ENCODE measurements around the gene LIPA.

Gene LIPA

GRCh38 chr10:89242840-89243568 is 8.6 kb downstream of the LIPA start:
- Histone ChIP-seq H3K27me3 (ENCODE audit: insufficient read depth, low read length) (no peaks in the 10 kb centered on the region), H3K4me3 (ENCODE audit: low read length) (no peak overlapping the region), H3K9me3 (ENCODE audit: low read length) (no peaks in the 10 kb centered on the region), H2AFZ (ENCODE audit: low read depth, low read length) (no peak overlapping the region), H3K36me3 (ENCODE audit: insufficient read depth, low read length) (no peaks in the 10 kb centered on the region), H3K4me1 (ENCODE audit: insufficient read depth, low read length) (peaks cover 3% of the 10 kb centered on the region)

GRCh38 chr10:89242345-89242684 is 9.3 kb downstream of the LIPA start:
- Histone ChIP-seq H3K4me3 (ENCODE audit: low read length) (no peak overlapping the region), H3K36me3 (ENCODE audit: insufficient read depth, low read length) (no peaks in the 10 kb centered on the region), H3K9me3 (ENCODE audit: low read length) (no peaks in the 10 kb centered on the region), H3K27me3 (ENCODE audit: insufficient read depth, low read length) (no peaks in the 10 kb centered on the region), H3K4me1 (ENCODE audit: insufficient read depth, low read length) (peaks cover 3% of the 10 kb centered on the region), H2AFZ (ENCODE audit: low read depth, low read length) (no peak overlapping the region)

- Histone ChIP-seq H3K9me3 (ENCODE audit: low read length) (no peaks in the 10 kb centered on the region), H2AFZ (ENCODE audit: low read depth, low read length) (no peak overlapping the region), H3K27me3 (ENCODE audit: insufficient read depth, low read length) (no peaks in the 10 kb centered on the region)
Observed at GRCh38 chr10:89241486-89242344, 9.9 kb downstream of the LIPA start.

DNA sequence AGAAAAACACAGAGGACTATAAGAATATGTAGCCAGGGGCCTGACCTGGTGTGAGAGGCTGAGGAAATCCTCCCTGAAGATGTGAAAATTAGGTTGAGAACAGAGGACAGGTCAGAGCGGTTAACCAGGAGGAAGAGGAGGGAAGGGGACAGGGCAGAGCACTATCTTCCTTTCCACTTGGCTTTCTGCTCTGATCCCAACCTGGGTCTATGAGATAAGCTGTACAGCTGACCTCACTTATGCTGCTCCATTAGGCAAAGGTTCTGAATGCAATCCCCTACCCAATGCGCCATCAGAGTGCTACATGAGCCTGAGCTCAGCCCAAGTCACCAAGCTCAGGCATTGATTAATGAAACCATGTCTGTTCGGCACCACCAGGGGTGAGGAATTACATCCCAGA is 10.5 kb downstream of the LIPA start:
- Histone ChIP-seq H3K9me3 (ENCODE audit: low read length) (no peaks in the 10 kb centered on the region), H3K36me3 (ENCODE audit: insufficient read depth, low read length) (no peaks in the 10 kb centered on the region), H3K4me1 (ENCODE audit: insufficient read depth, low read length) (peaks cover 3% of the 10 kb centered on the region), H3K4me3 (ENCODE audit: low read length) (no peak overlapping the region), H2AFZ (ENCODE audit: low read depth, low read length) (no peak overlapping the region), H3K27me3 (ENCODE audit: insufficient read depth, low read length) (no peaks in the 10 kb centered on the region)

More at GRCh38 chr10:89241486-89242344, 9.9 kb downstream of the LIPA start:
- no peaks in the 10 kb centered on the region for H3K36me3 ChIP-seq (ENCODE audit: insufficient read depth, low read length)
- H3K4me1 ChIP-seq (ENCODE audit: insufficient read depth, low read length): peaks cover 3% of the 10 kb centered on the region
- H3K4me3 ChIP-seq (ENCODE audit: low read length): no peak overlapping the region

GRCh38 chr10:89240519-89240918 is 11.1 kb downstream of the LIPA start:
- Histone ChIP-seq H2AFZ (ENCODE audit: low read depth, low read length) (no peak overlapping the region), H3K36me3 (ENCODE audit: insufficient read depth, low read length) (no peaks in the 10 kb centered on the region)

DNA sequence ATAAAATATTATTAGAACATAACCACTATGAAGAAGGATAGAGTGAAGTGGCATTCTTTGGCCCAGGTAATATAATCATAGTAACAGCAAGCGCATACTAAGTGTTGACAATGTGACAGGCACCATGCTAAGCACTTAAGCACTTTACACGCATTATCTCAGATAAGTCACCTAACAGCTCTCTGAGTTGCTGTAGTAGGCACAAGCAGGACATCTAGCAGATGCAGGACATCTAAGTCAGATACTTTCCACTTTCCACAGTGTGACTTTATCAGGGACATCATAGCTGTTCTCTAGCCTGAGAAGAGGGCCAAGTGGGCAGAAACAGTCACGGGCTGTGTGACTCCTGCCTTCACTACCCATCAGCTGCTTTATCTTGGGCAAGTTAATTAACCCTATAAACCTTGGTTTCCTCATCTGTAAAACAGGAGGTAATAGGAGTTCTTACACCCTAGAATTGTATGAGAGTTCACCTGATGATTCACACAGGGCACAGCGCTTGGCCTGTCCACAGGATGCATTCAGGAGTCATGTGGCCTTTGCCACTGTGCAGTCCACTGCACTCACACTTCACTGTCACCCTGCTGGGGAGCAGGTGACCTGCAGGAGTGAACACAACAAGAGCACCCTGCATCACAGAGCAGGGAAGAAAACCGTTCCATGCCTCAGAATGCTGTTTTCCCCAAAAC is 12.5 kb downstream of the LIPA start:
- no peaks in the 10 kb centered on the region for H3K27me3 ChIP-seq (ENCODE audit: insufficient read depth, low read length)
- no peaks in the 10 kb centered on the region for H3K9me3 ChIP-seq (ENCODE audit: low read length)
- H3K4me1 ChIP-seq (ENCODE audit: insufficient read depth, low read length): peaks cover 3% of the 10 kb centered on the region
- no peak overlapping the region for H3K4me3 ChIP-seq (ENCODE audit: low read length)
- no peaks in the 10 kb centered on the region for H3K36me3 ChIP-seq (ENCODE audit: insufficient read depth, low read length)
- no peak overlapping the region for H2AFZ ChIP-seq (ENCODE audit: low read depth, low read length)

More at GRCh38 chr10:89240519-89240918, 11.1 kb downstream of the LIPA start:
- Histone ChIP-seq H3K27me3 (ENCODE audit: insufficient read depth, low read length) (no peaks in the 10 kb centered on the region), H3K4me3 (ENCODE audit: low read length) (no peak overlapping the region), H3K4me1 (ENCODE audit: insufficient read depth, low read length) (peaks cover 3% of the 10 kb centered on the region), H3K9me3 (ENCODE audit: low read length) (no peaks in the 10 kb centered on the region)

DNA sequence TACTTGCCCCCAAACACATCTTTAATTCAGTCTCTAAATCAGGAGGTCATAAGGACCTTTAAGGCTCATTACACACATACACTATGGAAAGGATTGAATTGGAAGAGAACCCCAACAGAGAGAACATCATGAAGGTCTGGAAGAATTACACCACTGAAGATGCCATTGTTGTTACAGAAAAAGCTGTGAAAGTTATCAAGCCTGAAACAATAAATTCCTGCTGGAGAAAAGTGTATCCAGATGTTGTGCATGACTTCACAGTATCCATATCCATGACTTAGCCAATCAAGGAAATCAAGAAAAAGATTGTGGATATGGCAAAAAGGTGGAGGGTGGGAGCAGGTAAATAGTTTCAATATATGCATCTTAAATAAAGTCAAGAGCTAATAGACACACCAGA is 13.7 kb downstream of the LIPA start:
- Histone ChIP-seq H2AFZ (ENCODE audit: low read depth, low read length) (no peak overlapping the region), H3K36me3 (ENCODE audit: insufficient read depth, low read length) (no peaks in the 10 kb centered on the region), H3K9me3 (ENCODE audit: low read length) (no peaks in the 10 kb centered on the region), H3K27me3 (ENCODE audit: insufficient read depth, low read length) (no peaks in the 10 kb centered on the region), H3K4me3 (ENCODE audit: low read length) (no peak overlapping the region), H3K4me1 (ENCODE audit: insufficient read depth, low read length) (peaks cover 3% of the 10 kb centered on the region)

DNA sequence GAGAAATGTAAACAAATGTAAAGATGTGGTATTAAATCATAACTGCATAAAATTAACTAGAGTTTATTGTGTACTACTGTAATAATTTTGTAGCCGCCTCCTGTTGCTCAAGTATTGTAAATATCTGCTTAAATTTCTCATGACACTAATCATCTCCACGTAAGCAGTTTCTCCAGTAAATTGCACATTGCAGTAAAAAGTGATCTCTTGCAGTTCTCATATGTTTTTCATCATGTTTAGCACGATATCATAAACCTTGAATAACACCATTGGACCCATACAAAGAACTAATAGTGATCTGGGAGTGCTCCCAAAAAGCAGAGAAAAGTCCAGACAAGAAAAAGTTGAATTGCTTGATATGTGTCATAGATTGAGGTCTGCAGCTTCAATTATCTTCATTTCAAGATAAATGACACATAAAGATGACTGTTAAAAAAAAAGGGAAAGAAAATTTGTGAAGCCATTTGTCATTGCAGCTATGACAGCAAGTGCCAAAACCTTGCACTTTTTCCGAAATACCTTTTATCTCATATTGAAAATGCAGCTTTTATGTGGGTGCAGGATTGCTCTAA is 15.3 kb downstream of the LIPA start:
- Histone ChIP-seq H3K27me3 (ENCODE audit: insufficient read depth, low read length) (no peaks in the 10 kb centered on the region), H3K36me3 (ENCODE audit: insufficient read depth, low read length) (no peaks in the 10 kb centered on the region), H3K4me1 (ENCODE audit: insufficient read depth, low read length) (no peaks in the 10 kb centered on the region), H3K4me3 (ENCODE audit: low read length) (no peak overlapping the region), H3K9me3 (ENCODE audit: low read length) (no peaks in the 10 kb centered on the region), H2AFZ (ENCODE audit: low read depth, low read length) (no peak overlapping the region)

- Histone ChIP-seq H2AFZ (ENCODE audit: low read depth, low read length) (no peak overlapping the region), H3K9me3 (ENCODE audit: low read length) (no peaks in the 10 kb centered on the region), H3K36me3 (ENCODE audit: insufficient read depth, low read length) (no peaks in the 10 kb centered on the region), H3K4me3 (ENCODE audit: low read length) (no peak overlapping the region), H3K27me3 (ENCODE audit: insufficient read depth, low read length) (no peaks in the 10 kb centered on the region), H3K4me1 (ENCODE audit: insufficient read depth, low read length) (no peaks in the 10 kb centered on the region)
Observed at GRCh38 chr10:89235073-89235798, 16.3 kb downstream of the LIPA start.

DNA sequence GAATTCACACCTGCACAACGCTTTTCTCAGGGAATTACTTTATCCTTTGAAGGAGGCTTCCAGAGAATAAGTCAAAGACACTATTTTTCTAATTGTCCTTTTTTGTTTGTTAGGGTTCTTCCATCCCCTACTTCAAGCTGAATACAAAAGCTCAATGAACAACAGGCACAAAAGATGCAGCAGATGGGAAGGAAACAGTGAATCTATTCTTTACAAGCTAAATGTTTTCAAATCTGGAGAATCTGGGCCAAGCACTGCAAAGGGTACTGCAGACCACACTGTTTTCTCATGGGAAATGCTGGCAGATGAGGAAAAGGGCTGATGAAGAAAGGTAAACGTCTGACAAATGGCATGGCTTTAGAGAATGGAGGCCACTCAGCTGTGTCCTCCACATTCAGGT is 18.5 kb downstream of the LIPA start:
- Histone ChIP-seq H3K9me3 (ENCODE audit: low read length) (peaks cover 2% of the 10 kb centered on the region), H3K27me3 (ENCODE audit: insufficient read depth, low read length) (no peaks in the 10 kb centered on the region), H3K36me3 (ENCODE audit: insufficient read depth, low read length) (no peaks in the 10 kb centered on the region), H3K4me1 (ENCODE audit: insufficient read depth, low read length) (no peaks in the 10 kb centered on the region), H3K4me3 (ENCODE audit: low read length) (no peak overlapping the region), H2AFZ (ENCODE audit: low read depth, low read length) (no peak overlapping the region)

- H3K4me3 ChIP-seq (ENCODE audit: low read length): no peak overlapping the region
Observed at GRCh38 chr10:89228962-89229361, 22.6 kb downstream of the LIPA start.

DNA sequence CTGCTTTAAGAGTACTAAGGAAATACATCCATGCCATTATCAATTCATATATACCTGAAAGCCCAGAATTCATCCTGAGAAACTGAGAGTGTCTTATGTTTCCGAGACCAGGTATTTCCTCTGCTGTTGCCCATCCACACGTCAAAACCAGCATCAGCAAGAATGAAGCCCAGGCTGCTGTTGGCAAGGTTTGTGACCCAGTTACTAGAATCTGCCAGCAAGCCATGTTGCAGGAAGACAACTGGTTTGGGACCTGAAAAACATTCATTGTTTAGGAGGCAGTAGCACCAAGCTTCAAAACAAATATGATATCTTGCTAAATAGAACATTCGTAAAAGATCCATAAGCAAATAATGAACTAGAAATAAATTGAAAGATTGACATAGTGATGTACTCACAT is 23.4 kb downstream of the LIPA start:
- no peaks in the 10 kb centered on the region for H3K36me3 ChIP-seq (ENCODE audit: insufficient read depth, low read length)
- no peaks in the 10 kb centered on the region for H3K27me3 ChIP-seq (ENCODE audit: insufficient read depth, low read length)

More at GRCh38 chr10:89228962-89229361, 22.6 kb downstream of the LIPA start:
- no peak overlapping the region for H2AFZ ChIP-seq (ENCODE audit: low read depth, low read length)
- H3K27me3 ChIP-seq (ENCODE audit: insufficient read depth, low read length): no peaks in the 10 kb centered on the region
- H3K9me3 ChIP-seq (ENCODE audit: low read length): peaks cover 2% of the 10 kb centered on the region
- H3K36me3 ChIP-seq (ENCODE audit: insufficient read depth, low read length): no peaks in the 10 kb centered on the region
- H3K4me1 ChIP-seq (ENCODE audit: insufficient read depth, low read length): no peaks in the 10 kb centered on the region

More for the DNA sequence above, 23.4 kb downstream of the LIPA start:
- H3K4me3 ChIP-seq (ENCODE audit: low read length): no peak overlapping the region
- no peaks in the 10 kb centered on the region for H3K4me1 ChIP-seq (ENCODE audit: insufficient read depth, low read length)
- no peak overlapping the region for H2AFZ ChIP-seq (ENCODE audit: low read depth, low read length)
- peaks cover 2% of the 10 kb centered on the region for H3K9me3 ChIP-seq (ENCODE audit: low read length)
